ENCODE data around the gene KCNK3. TPM values are rescaled to one million over a fixed set of nuclear protein-coding genes. Genes with fewer than 3 reads are reported as not detected.

The KCNK3 gene
- total RNA-seq, 1 experiment from 2014 or later: 0.12 TPM

DNA sequence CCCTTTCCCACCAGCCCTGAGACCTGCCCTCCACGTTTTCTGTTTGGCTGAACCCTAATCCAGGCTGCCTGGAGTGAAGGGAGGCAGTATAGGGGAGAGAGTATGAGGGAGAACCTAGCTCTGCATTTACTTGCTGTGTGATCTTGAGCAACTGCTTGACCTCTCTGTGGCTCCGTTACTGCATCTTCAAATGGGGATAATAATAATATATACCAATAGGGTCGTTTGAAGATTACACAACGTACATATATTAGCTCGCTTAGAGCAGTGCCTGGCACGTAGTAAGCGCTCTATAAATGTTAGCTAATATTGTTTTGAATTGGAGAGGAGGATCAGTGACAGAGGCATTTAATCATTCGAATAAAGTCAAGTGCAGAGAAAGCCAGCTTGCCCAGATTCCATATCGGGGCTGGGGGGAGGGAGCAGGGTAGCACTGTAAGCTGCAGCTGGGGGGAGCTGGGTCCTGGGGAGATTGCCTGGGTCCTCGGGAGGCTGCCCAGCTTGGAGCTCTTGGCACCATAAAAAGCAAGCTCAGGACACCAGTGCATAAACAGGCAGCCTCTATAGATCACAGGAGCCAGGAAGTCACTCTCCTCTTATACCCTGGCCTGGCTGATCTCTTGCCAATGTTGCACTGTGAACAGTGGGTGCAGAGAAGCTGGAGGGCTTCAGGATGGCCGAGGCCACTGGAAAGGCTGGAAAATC lies 19.1 kb downstream of the KCNK3 start:
- no peak for DNase-seq (ENCODE audit: low spot score)

DNA sequence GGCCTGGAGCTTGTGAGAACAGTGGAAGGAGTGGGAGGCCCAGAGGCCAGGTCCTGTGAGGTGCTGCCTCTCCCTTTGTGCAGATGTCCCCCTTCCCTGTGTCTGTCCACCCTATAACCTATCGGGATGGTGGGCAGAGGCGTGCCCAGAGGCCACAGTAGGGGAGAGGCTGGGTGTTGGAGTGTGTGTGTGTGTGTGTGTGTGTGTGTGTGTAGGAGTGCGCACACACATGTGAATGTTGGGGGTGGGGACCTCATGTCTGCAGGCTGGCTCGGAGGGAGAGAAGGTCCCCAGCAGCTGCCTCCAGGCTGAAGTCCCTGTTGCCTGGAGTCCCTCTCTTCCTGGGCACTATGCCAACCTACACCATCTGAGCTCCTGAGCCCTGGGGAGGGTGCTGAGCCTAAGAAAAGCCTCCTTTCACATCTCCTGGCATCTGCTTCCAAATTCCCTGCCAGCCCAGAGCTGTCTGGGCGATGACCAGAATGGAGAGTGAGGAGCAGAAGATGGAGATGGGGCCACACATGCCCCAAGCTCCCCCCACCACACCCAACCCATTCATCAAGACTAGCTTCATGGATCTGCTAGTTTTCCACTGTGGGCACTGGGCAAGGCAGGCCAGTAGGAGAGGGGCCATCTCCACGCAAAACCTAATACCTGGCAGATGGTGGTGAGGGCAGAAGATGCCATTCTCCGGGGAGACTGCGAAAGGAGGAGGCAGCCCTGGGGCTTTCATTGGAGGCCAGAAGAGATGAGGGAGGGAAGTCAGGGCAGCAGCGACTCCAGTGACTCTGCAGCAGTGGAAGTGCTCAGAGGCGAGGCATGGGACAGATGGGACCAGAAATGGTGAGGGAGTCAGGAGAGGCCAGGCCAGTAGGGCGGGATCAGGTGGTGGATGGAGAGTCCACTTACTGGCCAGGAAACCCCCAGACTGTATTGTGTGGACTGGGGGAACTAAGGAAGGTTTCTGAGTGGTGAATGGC lies 20.3 kb downstream of the KCNK3 start:
- DNase-seq (ENCODE audit: low spot score): peak; percentile 35

DNA sequence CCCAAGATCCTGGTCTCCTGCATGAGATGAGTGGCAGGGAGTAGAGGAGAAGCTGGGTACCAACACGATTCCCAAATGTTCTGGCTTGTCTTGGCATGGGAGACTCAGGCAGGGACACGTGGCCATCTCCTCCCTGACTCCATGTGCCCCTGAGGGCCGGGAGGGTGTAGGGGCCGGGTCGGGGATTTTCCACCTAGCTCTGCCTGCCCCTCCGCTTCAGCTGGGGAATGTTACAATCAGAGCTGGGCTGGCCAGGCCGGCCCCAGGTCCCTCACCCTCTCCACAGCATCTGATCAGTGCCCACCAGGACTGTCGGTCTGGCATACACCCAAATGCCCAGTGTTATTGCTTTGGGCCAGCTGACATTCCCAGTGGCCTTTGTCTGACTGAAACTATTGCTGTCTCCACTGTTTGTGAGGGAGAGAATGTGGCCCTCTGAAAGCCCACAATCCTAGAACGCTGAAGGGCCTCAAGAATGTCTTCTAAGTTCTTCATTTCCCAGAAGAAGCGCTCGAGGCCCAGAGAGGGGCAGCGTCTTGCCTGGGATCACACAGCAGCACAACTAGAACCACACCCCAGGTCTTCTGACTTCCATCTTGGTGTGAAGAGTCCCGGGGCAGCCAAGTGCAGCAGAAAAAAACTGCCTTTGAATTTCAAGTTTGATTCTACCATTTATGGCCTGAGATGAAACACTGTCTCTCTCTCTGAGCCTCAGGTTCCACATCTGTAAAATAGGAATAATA lies 23.2 kb downstream of the KCNK3 start:
- DNase-seq (ENCODE audit: low spot score): no peak

DNA sequence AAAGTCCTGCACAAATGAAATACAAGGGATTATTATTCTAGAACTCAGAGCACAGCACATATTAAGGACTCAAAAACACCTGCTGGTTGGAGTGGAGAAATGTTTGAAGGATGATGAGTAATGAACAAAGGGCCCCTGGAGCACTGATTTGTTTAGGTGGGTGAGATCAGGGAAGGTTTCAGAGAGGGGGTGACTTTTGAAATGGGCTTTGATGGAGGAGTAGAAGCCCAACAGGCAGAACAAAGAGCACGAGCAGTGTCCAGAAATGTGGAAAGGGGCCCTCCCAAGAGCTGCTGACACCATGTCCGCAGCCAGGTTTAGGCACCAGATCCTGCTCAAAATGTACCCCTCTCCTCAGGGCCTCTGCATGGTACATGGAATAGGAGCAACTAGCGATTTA lies 23.8 kb downstream of the KCNK3 start:
- no peak for DNase-seq (ENCODE audit: low spot score)

DNA sequence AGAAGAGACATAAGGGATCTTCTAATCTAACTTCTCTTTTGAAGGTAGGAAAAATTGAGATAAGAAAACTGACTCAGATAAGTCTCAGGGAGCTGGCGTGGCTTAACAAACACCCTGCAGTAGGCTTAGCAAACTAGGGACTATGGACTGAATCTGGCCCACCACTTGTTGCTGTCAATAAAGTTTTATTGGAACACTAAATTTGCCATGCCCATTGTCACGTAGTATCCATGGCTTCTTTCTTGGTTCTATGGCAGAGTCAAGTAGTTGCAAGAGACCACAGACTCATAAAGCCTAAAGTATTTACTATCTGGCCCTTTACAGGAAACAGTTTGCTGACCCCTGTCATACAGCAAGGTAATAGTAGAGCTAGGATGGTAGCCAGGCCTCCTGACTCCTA lies 24.2 kb downstream of the KCNK3 start:
- DNase-seq (ENCODE audit: low spot score): no peak

DNA sequence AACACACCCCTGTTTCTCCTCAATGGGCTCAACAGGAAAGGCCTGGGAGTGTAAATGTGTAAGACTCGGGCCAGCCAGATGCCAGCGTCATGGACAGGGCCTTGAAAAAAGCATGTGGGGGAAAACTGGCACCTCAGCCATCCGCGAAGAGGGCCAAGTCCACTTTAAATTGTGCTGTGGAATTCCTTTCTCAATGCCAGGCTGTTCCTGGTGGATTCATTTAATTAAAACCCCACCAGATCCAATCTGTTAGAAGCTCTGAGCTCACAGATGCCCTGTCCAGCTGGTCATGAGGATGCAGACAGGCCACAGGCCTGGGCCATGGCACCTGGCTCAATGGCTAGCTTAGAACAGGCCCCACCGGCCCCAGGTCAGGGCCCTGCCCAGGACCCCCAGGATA lies 24.8 kb downstream of the KCNK3 start:
- DNase-seq (ENCODE audit: low spot score): no peak

DNA sequence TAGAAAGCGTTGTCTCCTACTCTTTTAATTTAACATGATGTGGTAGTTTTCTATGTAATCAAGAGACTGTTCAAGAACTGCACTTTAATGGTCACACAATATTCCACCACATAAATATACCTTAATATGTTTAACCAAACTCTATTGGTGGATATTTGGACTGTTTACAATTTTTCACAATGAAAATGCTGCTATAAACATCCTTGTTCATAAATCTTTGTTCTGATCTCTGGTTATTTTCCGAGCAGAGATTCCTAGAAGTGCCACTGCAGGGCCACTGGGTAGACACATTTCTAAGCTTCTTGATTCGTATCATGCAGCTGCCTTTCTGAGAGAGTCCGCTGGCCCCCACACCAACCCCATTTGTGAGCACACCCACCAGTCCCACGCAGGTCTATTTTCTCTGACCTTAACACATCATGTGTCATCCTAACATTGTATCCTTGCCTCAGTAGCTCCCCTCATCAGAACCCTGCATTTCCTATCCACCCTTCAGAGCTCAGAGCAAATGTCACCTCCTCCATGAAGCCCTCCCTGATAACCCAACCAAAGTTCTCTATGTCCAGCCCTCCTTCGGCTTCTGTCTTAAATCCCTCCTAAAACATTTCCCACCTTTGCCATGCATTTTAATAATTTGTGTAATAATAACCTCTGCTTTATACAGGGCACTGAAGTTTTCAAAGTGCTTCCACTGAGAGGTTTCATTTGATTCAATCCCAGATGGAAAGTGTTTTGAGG lies 26.6 kb downstream of the KCNK3 start:
- DNase-seq (ENCODE audit: low spot score): no peak

DNA sequence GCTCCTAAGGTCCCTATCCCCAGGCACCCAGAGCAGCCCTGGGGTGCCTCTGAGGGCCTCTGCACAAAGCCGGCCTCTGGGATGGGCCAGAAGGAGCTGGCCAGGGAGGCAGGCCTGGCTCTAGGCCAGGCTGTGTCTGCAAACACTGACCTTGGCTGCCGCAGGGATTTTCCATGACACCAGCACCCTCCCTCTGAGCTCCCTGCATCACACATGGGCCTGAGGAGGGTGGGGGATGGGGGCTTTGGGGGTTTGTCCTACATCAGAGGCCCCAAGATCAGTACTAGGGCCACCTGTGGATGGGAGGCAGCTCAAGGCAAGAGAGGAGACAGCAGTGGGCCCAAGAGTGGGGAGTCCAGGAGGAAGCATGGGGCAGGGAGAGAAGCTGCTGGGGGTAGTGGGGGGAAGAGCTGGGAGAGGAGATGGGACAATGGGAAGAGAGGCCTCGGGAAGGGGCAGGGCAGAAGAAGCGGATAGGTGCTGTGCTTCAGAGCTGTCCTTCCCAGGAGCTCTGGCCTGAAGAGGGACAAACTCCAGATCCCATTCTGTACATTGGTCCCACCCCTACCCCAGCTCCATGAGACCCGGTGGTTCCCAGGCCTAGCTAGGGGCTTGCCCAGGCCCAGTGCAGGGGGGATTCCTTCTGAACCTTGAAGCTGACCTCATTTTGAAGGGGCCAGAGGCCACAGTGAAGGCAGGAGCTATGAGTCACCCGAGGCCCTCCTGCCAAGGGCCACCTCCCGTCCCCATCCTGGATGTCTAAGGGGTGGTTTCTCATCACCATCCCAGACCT lies 28.0 kb downstream of the KCNK3 start:
- DNase-seq (ENCODE audit: low spot score): peak; percentile 64

DNA sequence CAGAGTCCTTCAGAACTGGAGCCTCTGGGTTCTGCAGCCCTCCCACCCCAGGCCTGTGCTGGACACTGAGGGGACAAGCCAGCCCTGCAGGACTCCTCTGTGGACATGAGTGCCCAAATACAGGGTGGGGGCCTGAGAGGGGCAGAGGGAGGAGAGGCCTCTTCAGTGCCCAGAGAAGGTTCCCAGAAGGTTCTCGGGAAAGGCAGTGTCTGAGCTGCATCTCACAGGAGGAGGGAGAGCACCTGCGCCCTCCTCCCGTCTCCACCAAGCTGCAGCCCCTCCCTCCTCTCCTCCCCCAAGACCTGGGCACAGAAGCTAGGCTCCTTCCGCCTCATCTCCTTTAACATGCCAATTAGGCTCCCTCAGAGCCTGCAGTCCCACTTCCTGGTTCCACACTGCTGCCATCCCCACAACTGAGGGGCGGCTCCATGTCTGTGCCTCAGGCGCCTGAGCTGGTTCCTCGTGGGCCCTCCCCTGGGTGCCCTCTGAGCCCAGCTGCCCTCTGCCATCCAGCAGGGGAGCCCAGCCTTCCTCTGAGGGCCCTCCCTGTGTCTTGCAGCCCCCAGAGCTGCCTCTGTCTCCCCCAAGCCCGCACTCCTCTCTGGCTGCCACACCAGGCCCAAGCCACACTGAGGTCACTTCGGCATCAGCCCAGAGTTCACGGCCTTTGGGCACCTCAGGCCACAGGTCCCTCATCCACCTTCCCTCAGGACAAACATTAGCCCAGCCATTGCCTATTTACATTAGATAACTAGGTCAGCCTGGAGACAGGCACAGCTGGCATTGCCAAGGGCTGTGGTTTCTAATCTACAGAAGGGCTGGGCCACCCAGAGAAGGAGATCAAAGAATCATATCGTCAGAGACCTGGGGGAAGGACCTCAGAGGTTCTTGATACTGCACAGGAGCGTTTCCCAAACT lies 28.9 kb downstream of the KCNK3 start:
- DNase-seq (ENCODE audit: low spot score): peak; percentile 39

DNA sequence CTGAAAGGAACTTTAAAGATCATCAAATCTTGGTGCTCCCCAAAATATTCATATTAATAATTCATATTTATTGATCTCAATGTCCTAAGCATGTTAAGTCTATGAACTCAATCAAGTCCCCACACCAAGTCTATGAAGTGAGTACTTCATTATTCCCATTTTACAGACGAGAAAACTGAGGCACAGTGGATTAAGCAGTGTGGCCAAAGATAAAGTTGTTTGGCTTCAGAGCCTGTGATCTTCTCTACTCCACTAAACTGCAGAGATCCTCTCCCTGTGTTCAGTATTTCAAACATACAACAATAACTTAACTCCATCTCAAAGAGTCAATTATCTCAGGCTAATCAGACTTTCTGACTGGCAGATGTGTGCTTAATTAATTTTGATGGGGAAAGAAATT lies 29.8 kb downstream of the KCNK3 start:
- DNase-seq (ENCODE audit: low spot score): no peak

DNA sequence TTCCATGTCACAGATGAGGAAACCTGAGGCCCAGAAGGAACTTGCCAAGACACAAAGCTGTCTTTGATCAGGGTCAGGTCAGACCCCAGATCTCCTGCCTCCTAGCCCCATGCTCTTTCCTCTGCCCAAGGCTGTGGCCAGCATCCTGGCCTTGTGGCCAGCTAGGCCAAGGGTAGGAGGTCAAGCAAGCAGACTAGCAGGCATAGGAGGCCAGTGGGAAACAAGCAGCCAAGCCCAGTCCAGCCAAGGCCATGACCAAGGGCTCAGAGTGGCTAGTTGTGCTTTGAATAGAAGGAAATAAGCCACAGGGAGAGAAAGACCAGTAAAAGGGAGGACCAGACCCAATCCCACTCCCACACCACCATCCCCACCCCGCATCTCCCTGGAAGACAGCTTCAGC lies 30.4 kb downstream of the KCNK3 start:
- DNase-seq (ENCODE audit: low spot score): no peak

DNA sequence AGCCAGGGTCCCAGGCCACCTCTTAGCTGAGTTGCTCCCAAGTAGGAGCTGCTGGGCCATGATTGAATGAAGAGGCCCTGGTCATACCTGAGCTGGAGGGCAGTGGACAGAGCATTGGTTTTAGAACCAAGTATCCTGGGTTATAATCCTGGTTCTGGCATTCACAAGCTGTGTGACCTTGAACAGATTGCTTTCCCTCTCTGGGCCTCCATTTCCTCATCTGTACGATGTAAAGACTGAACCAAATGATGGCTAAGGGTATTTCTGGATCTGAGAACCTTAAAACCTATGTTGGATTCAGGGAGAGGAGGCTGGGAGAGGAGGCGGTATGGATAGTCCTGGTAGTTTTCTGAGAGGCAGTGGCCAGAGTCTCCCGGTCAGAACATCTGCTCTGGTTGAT lies 31.0 kb downstream of the KCNK3 start:
- no peak for DNase-seq (ENCODE audit: low spot score)

DNA sequence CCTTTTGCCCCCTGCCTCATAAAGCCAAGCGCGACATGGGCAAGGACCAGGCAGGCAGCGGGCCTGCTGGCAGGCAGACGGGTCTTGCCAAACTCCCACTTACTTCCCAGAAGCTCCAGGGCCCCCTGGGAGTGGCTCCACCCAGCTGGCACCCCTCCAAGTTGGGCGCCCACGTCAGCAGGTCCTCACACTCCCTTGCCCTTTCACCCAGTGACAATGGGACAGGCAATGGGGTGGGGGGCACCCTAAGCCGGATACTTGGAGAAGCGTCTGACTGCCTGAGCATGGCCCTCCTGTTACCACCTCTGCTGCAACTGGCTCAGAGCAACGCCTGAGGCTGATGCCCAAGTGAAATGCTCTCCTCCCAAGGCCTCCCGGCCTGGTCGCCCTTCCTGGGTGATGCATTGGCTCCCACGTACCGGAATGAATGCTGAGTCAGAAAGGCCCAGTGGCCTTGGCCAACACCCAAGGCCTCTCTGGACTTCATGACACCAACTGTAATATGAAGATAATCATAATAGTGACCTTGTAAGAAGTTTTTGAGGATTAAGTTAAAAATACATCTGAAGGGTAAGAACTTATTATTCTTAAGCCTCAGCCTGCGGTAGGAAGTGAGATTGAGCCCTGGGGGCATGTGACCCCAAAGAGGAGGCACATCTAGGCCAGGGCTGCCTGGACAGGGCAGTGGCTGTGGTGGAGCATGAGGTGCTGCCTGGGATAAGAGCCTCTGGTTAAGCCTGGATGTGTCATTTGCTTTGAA lies 31.6 kb downstream of the KCNK3 start:
- peak; percentile 73 for DNase-seq (ENCODE audit: low spot score)

DNA sequence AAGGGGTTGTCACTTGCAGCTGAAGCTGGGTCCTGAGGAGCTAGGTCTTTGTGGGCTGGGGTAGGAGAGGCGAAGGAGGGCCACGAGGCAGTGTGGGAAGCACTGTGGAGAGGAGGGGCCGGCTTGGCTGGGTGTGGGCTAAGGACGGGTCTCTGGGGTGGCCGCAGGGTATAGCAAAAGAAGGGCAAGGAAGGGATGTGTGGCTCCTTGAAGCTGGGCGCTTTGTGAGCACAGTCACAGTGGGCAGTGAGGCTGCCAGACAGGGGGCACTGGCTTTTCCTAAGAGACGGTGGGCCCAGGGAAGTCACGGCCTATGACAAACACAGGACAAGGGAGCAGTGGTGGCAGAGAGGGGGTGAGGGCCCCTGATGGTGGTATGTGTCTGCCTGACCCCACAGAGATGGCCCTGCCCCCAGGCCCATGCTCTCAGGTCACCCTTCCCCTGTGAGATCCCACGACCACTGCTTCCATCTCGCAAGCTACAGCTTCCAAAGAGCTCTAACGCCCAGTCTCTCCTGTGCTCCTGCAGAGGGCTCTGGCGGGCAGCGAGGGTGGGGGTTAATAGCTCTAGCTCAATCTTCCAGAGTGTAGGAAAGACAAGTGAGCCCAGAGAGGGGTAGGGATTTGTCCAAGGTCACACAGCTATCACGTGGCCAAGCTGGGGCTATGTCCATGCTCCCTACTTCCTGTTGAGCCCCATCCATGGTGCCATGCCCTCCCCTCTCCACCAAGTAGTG lies 32.4 kb downstream of the KCNK3 start:
- DNase-seq (ENCODE audit: low spot score): no peak

DNA sequence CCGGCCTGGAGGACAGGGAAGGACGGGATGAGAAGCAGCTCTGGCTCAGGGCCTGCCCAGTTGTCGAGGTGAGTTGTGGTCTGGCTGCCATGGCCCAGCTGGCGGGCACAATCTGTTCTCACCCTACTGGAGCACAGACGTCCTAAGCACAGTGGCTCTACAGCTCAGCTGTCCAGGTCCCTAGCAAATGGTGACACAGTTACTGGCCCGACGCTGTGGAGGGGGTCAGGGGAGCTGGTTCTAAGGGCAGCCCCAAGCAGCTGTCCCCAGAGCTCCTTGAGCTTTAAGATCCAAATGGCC lies 32.9 kb downstream of the KCNK3 start:
- DNase-seq (ENCODE audit: low spot score): no peak

DNA sequence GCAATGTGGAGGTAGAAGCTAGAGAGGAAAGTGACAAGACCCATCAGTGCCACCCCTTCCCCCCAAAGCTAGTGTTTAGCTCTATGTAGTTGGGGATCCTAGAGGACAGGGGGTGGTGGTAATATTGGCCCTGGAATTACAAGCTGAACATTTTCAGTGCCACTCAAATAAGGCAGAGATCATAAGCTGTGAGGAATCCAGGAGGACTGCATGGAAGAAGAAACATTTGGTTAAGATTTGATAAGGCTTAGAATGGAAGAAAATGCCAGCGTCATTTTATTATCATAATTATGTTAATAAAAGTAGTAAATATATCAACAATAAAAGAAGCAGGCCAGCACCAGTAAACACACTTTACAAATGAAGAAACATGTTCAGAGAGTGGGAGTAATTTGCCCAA lies 33.7 kb downstream of the KCNK3 start:
- no peak for DNase-seq (ENCODE audit: low spot score)

DNA sequence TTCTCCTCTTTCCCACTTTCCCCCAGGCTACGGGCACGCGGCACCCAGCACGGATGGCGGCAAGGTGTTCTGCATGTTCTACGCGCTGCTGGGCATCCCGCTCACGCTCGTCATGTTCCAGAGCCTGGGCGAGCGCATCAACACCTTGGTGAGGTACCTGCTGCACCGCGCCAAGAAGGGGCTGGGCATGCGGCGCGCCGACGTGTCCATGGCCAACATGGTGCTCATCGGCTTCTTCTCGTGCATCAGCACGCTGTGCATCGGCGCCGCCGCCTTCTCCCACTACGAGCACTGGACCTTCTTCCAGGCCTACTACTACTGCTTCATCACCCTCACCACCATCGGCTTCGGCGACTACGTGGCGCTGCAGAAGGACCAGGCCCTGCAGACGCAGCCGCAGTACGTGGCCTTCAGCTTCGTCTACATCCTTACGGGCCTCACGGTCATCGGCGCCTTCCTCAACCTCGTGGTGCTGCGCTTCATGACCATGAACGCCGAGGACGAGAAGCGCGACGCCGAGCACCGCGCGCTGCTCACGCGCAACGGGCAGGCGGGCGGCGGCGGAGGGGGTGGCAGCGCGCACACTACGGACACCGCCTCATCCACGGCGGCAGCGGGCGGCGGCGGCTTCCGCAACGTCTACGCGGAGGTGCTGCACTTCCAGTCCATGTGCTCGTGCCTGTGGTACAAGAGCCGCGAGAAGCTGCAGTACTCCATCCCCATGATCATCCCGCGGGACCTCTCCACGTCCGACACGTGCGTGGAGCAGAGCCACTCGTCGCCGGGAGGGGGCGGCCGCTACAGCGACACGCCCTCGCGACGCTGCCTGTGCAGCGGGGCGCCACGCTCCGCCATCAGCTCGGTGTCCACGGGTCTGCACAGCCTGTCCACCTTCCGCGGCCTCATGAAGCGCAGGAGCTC lies 35.4 kb downstream of the KCNK3 start:
- DNase-seq (ENCODE audit: low spot score): no peak
